Omental fat pad (tissue), 4 donors: Measurements from ENCODE around the gene BCAP31. TPM values are rescaled to one million over a fixed set of nuclear protein-coding genes. Genes with fewer than 3 reads are reported as not detected.
"Not testable (repeated sequence)": the region's sequence is repeated elsewhere in the genome, so short reads cannot be mapped to it uniquely, and the experiment has no call there.

Experiments used
- ATAC-seq: fragments of 150-250 bp; one replicate; pipeline ENCODE4 v1.9.1; 2016; ENCODE audit warnings: mild to moderate bottlenecking, moderate library complexity; ENCODE audit not compliant: low FRiP score
- DNase-seq: peaks from one replicate; pipeline ENCODE4 v3.0.0-alpha.2; 2019; ENCODE audit warnings: low spot score
- total RNA-seq, 4 donors: library from RNA; depleted of rRNA; stranded (reverse); fragments of >200 nt; gene quantifications; one replicate each; pipeline ENCODE4 v1.1.0, GENCODE V29; 2016
- TF ChIP-seq, protein P1 (sequence below), 3 donors: fragments of 450-650 bp; IDR thresholded peaks; one replicate each; pipeline ENCODE4 v1.5.1; 2016 to 2017; ENCODE audit warnings: antibody characterized with exemption in 3 of 3, mild to moderate bottlenecking in 3 of 3, moderate library complexity in 2 of 3

Gene BCAP31
- total RNA-seq, 4 donors from 2014 or later: 119 to 421 (median 240) TPM

DNA sequence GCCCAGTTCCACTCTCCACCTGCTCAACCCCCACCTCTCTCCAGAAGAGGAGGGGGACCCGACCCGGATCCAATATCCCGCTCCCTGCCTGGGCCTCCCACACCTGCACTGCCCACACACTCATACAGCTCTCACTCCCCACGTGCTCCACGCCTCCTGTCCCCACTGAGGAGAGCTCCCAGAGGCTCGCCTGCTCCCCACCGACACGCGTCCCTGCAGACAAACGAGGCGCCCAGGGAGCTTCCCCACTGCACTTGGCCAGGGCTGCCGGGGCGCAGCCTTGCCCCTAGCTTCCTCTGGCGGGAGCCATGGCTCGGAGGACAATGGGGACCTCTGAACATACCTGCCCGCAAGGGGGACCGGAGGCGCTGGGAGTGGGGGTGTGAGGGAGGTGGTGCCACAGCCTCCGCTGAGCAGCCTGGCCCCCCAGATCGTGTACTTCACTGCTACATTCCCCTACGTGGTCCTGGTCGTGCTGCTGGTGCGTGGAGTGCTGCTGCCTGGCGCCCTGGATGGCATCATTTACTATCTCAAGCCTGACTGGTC is 31.5 kb downstream of the BCAP31 start:
- DNase-seq (no peak), ATAC-seq (no peak)
- TF ChIP-seq, protein P1, sequence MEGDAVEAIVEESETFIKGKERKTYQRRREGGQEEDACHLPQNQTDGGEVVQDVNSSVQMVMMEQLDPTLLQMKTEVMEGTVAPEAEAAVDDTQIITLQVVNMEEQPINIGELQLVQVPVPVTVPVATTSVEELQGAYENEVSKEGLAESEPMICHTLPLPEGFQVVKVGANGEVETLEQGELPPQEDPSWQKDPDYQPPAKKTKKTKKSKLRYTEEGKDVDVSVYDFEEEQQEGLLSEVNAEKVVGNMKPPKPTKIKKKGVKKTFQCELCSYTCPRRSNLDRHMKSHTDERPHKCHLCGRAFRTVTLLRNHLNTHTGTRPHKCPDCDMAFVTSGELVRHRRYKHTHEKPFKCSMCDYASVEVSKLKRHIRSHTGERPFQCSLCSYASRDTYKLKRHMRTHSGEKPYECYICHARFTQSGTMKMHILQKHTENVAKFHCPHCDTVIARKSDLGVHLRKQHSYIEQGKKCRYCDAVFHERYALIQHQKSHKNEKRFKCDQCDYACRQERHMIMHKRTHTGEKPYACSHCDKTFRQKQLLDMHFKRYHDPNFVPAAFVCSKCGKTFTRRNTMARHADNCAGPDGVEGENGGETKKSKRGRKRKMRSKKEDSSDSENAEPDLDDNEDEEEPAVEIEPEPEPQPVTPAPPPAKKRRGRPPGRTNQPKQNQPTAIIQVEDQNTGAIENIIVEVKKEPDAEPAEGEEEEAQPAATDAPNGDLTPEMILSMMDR (IDR thresholded peaks at IDR 0.05): no peak

DNA sequence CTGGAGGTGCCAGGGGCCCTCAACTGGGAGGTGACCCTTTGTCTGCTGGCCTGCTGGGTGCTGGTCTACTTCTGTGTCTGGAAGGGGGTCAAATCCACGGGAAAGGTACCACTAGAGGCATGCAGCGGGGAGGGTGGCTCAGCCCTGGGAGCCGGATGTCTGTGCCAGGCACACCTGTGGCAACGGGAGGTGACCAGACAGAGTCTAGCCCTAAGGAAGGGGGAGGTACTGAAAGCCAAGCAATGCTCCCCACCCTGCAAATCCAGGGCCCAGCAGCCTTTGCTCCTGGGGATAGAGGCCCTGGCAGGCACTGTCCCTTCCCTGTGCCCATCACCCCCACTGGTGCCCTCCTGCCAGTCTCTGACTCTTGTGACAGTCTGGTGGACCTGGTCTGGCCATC is 32.2 kb downstream of the BCAP31 start:
- ATAC-seq (no peak), DNase-seq (no peak)
- TF ChIP-seq, protein P1 (IDR thresholded peaks at IDR 0.05): no peak

DNA sequence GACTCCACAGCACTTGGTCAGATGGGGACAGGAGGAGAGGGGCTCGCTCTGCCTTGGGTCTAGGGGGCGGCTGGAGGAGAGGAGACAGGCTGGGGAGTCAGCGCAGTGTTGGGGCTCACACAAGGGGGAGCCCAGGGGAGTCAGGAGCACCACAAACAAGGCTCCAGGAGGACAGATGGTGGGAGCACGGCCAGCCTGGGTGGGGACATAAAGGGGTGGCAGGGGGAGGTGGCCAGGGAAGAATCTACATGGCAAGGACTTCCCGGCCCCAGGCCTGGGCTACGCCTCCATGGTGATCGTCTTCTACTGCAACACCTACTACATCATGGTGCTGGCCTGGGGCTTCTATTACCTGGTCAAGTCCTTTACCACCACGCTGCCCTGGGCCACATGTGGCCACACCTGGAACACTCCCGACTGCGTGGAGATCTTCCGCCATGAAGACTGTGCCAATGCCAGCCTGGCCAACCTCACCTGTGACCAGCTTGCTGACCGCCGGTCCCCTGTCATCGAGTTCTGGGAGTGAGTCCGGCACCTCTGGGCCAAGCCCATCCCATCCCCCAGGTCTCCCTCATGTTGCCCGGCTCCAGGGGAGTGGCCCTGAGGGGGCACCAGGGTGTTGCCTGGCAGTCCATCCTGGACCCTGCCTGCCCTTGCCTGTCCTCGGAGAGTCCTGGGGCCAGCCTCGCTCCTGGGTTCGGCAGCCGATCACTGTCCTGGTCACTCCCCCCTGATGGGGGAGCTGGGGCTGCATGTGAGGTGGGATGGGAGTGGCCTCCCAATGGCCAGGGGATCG is 33.0 kb downstream of the BCAP31 start:
- not testable (repeated sequence) for ATAC-seq, DNase-seq

DNA sequence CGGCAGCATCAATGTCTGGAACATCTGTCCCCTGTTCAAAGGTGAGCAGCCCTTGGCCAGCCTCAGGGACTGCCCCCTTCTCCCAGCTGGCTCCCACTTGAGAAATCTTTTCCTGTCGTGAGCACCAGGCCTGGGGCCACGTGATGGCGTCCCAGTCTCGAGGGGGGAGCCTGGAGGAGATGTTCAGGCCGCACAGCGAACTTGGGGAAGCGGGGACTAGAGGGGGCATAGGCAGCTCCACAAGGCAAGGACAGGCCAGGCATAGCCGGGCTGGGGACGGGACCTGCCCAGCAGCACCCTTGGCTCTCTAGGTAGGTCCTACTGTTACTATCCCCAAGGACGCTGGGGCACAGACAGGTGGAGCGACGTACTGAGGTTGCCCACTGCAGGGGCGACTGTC is 33.7 kb downstream of the BCAP31 start:
- TF ChIP-seq, protein P1 (IDR thresholded peaks at IDR 0.05): no peak
- DNase-seq (no peak), ATAC-seq (no peak)

DNA sequence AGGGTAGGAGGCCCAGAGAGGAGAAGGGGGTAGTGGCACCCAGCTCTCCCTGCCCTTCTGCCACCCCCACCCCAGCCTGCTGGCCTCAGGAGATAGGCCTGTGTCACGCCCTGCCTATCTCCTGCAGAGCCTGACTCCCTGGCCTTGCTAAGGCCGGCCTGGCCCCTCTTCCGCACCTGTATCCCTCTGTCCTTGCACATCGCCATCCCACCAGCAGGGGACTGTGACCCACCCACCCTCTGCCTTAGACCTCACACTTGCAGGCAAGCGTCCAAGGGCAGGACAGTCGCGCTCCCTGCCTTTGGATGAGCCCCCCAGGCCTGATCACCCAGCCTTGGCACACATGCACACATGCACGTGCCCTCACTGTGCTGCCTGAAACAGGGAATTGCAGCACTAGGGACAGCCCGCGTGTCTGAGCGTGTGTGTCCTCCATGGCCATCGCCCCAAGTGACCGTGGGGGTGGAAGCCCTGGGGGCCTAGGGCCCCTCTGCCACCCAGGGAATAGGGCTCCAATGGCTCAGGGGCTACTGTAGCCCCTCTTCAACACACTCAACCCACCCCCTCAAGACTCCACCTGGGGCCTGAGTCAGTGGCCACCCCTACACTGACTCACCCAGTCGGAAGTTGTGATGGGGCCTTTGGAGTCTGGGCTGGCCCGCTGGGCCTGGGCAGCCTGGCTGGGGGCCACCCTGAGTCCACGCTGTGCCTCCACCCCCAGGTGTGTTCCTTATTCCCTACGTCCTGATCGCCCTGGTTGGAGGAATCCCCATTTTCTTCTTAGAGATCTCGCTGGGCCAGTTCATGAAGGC is 34.3 kb downstream of the BCAP31 start:
- DNase-seq (no peak), ATAC-seq (no peak)
- TF ChIP-seq, protein P1 (IDR thresholded peaks at IDR 0.05): no peak

DNA sequence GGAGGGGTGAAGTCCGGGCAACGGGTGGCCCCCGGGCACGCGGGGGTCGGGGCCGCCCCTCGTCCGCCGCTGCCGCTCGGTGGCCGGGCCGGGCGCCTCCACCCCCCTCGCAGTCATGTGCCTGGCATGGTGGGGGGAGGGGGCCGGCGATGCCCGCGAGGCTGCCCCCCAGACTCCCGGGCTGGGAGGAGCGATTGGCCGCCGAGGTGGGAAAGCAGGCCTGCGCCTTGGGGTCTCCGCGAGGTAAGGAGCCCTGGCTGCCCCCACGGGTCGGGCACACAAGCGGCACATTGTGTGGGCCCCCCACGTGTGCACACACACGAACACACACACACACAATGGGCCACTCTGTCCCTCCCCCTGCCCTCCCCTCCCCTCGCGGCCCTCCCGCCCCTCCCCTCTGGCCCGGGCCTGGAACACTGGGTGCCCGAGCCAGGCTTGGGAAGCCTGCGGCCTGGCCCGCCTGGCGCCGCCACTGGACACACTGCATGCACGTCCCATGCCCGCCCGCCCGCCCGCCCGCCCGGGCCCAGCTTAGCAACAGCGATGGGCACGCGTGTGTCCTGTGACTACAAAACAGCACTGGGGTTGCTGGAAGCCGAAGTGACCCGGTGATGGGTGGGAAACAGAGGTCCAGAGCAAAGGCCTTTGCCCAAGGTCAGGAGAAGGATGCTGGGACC is 35.1 kb downstream of the BCAP31 start:
- no peak for DNase-seq
- ATAC-seq: no peak

More for the DNA sequence above, 35.1 kb downstream of the BCAP31 start:
- TF ChIP-seq, protein P1 (IDR thresholded peaks at IDR 0.05): no peak
